ENCODE data around the gene DHRSX.

- TF ChIP-seq, protein P1, sequence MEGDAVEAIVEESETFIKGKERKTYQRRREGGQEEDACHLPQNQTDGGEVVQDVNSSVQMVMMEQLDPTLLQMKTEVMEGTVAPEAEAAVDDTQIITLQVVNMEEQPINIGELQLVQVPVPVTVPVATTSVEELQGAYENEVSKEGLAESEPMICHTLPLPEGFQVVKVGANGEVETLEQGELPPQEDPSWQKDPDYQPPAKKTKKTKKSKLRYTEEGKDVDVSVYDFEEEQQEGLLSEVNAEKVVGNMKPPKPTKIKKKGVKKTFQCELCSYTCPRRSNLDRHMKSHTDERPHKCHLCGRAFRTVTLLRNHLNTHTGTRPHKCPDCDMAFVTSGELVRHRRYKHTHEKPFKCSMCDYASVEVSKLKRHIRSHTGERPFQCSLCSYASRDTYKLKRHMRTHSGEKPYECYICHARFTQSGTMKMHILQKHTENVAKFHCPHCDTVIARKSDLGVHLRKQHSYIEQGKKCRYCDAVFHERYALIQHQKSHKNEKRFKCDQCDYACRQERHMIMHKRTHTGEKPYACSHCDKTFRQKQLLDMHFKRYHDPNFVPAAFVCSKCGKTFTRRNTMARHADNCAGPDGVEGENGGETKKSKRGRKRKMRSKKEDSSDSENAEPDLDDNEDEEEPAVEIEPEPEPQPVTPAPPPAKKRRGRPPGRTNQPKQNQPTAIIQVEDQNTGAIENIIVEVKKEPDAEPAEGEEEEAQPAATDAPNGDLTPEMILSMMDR (IDR thresholded peaks at IDR 0.05), result no peak
- TF ChIP-seq EP300 (IDR thresholded peaks at IDR 0.05), result no peak
Measured at GRCh38 chrX:2486476-2487133, 14.2 kb downstream of the DHRSX start.
